Stimulated activated CD4-positive, alpha-beta T cell treated with anti-CD3 and anti-CD28 coated beads, Interleukin-15, amount 100 ng/mL, for 24 hours (primary cell): ENCODE data around the gene MYOM3.

ENCODE experiments used
- DNase-seq: peaks from one replicate; pipeline ENCODE4 v3.0.0-alpha.2; 2020

The MYOM3 gene

GRCh38 chr1:24113641-24114033 is 1.7 kb upstream of the MYOM3 start:
- no peak for DNase-seq

- DNase-seq = no peak
Measured at GRCh38 chr1:24111262-24111995, 506 bp downstream of the MYOM3 start.

- no peak for DNase-seq
Measured at GRCh38 chr1:24110642-24111261, 1.2 kb downstream of the MYOM3 start.

GRCh38 chr1:24109686-24110475 is 2.1 kb downstream of the MYOM3 start:
- no peak for DNase-seq

- DNase-seq = no peak
Measured at GRCh38 chr1:24109166-24109483, 2.8 kb downstream of the MYOM3 start.

GRCh38 chr1:24108334-24109165 is 3.4 kb downstream of the MYOM3 start:
- DNase-seq = peak; percentile 16

- no peak for DNase-seq
Measured at GRCh38 chr1:24107462-24108138, 4.3 kb downstream of the MYOM3 start.

GRCh38 chr1:24105368-24106160 is 6.4 kb downstream of the MYOM3 start:
- DNase-seq = no peak

- DNase-seq = no peak
Measured at GRCh38 chr1:24104854-24105253, 7.1 kb downstream of the MYOM3 start.

- no peak for DNase-seq
Measured at GRCh38 chr1:24103879-24104278, 8.1 kb downstream of the MYOM3 start.

- no peak for DNase-seq
Measured at GRCh38 chr1:24103408-24103807, 8.5 kb downstream of the MYOM3 start.

GRCh38 chr1:24102961-24103360 is 9.0 kb downstream of the MYOM3 start:
- no peak for DNase-seq

GRCh38 chr1:24101796-24102586 is 9.9 kb downstream of the MYOM3 start:
- no peak for DNase-seq

GRCh38 chr1:24100945-24101737 is 10.8 kb downstream of the MYOM3 start:
- DNase-seq = no peak

- DNase-seq = no peak
Measured at GRCh38 chr1:24098943-24099638, 12.8 kb downstream of the MYOM3 start.

- DNase-seq = no peak
Measured at GRCh38 chr1:24098102-24098501, 13.8 kb downstream of the MYOM3 start.

- DNase-seq = no peak
Measured at GRCh38 chr1:24097663-24098062, 14.3 kb downstream of the MYOM3 start.

GRCh38 chr1:24096739-24097103 is 15.2 kb downstream of the MYOM3 start:
- DNase-seq = no peak

- no peak for DNase-seq
Measured at GRCh38 chr1:24096009-24096738, 15.8 kb downstream of the MYOM3 start.
